GM12801 (cell line): ENCODE results near the gene PILRB.

Experiments used
- CTCF ChIP-seq: IDR thresholded peaks from one replicate; pipeline ENCODE4 v1.5.1; 2011; ENCODE audit warnings: control low read depth; ENCODE audit not compliant: insufficient read length; ENCODE audit errors: extremely low read depth

Gene PILRB

GRCh38 chr7:100396421-100396982 lies 38.6 kb downstream of the PILRB start:
- TF ChIP-seq CTCF, result no peak

- no peak for TF ChIP-seq CTCF
Measured at GRCh38 chr7:100397315-100398081, 39.6 kb downstream of the PILRB start.

GRCh38 chr7:100398239-100398638 lies 40.3 kb downstream of the PILRB start:
- TF ChIP-seq CTCF, result no peak

GRCh38 chr7:100400041-100400440 lies 42.1 kb downstream of the PILRB start:
- no peak for TF ChIP-seq CTCF

- no peak for TF ChIP-seq CTCF
Measured at GRCh38 chr7:100400656-100401055, 42.7 kb downstream of the PILRB start.

- no peak for TF ChIP-seq CTCF
Measured at GRCh38 chr7:100401811-100402210, 43.9 kb downstream of the PILRB start.

- no peak for TF ChIP-seq CTCF
Measured at GRCh38 chr7:100402241-100402640, 44.3 kb downstream of the PILRB start.
